HG02970 (cell line): Measurements from ENCODE around the gene NHEJ1.
"Not testable (repeated sequence)": the region's sequence is repeated elsewhere in the genome, so short reads cannot be mapped to it uniquely, and the experiment has no call there.

ENCODE experiments used
- ATAC-seq: cut with Tn5 transposase; IDR thresholded peaks from one replicate; pipeline ENCODE4 v1.9.1; 2021; ENCODE audit warnings: mild to moderate bottlenecking, moderate library complexity, moderate number of reproducible peaks; ENCODE audit not compliant: unreplicated experiment, low FRiP score

The NHEJ1 gene, protein sequence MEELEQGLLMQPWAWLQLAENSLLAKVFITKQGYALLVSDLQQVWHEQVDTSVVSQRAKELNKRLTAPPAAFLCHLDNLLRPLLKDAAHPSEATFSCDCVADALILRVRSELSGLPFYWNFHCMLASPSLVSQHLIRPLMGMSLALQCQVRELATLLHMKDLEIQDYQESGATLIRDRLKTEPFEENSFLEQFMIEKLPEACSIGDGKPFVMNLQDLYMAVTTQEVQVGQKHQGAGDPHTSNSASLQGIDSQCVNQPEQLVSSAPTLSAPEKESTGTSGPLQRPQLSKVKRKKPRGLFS

DNA sequence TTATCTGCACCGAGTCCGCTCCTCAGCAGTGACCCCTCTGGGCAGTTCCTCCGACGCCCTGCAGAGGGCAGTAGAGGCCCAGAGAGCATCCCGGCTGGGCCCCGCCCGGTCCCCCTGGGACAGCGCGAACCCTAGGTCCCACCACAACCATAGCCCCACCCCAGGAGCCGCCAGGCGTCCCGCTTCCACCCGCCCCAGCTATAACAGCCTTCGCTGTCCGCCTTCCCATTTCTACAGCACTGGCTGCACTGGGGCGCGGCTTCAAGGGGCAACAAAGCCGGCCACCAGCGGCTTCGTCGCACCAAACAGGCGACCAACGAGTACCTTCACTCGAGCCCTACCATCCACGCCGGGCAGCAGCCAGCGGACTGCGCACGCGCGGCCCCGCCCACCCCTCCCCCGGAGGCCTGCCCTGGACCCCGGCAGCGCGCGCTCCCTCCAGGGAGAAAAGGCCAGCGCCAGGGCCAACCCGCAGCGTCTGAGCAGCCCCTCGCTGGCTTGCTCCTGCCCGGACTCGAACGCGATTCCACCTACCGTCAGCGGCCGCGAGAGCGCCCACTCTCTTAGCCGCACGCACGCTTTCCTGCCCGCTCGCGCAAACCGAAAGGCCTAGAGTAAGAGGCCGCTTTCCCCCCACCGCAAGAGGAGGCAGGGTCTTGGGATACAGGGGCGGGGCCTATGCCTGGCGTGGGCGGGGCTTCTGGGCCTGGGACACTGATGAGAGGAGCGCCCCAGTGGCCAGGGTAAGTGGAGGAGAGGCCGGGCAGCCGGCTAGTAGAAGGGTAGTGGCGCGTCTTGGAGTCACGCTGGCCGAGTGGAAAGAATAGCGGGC is at the start of gene NHEJ1:
Gene NHEJ1, minus strand, starts transcription at position 630 of the 832 bp plus-strand sequence. CDS start 2,453 bp downstream, outside the sequence.
- peak; percentile 90 for ATAC-seq

DNA sequence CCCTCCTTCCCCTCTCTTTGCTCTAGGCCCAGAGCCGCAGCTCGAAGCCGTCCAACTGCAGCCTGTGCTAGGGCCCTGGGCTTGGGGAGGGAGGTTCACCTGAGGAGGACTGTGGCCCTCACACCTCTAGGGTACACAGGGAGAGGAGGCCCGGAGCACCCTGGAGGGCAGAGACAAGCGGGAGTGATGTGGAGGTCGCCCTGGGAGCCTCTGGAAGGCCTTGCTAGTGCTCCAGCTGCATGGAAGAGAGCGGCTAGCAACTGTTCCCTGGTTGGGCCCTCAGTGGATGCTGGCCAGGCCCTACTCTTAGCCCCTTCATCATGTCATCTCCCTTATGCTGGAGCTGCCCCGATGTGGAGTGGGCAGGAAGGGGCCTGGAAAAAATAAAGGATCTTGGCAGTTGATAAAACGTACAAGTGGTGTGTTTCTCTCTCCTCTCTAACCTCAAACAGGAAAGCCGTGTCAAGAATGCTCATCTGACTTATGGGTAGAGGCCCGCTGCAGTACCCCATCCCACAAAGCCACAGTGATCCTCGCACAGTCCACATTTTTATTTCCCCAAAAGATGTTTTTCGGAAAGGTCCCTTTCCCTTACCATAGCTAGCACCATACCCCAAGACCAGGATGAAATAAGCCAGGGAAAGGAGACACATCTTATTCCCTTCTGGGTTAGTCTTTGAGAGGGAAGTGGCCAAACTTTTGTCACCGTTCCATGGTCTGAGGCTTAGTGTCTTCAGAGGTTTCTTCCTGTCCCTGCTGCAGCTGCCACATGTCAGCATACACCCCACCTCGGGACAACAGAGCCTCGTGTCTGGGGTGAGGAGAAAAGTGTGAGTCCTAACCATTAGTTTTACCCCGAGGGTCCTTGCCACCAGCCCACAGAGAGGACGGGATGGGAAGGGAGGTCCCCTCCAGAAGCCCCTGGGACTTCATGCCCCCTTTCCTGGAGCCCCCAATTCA is 48.9 kb upstream of the NHEJ1 start:
- ATAC-seq: no peak

DNA sequence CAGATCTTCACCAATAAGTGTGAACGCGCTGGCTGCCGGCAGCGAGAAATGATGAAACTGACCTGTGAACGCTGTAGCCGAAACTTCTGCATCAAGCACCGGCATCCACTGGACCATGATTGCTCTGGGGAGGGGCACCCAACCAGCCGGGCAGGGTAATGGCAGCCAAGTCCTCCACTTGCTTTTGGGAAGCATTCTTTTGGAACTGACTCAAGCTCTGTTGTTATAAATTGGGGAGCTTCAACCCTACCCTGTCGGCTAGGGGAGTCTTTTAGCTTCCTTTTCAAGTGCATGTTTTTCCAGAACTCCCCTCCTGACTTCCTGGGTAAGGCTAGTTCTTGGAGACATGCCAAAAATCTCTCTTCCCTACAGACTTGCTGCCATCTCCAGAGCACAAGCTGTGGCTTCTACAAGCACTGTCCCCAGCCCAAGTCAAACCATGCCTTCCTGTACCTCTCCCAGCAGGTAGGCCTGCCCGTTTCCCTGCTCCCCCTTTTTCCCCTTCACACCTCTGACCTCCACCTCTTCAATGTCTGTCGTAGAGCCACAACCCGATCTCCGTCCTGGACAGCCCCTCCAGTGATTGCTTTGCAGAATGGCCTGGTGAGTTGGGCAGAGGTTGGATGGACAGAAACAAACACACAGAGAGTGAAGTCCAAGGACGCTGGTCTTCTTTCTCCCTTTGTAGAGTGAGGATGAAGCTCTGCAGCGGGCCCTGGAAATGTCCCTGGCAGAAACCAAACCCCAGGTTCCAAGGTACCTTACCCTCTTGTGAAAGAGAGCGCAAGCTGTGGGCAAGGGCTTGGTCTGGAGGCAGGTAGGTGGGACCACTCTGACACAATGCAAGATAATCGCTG is 47.5 kb upstream of the NHEJ1 start:
- no peak for ATAC-seq

DNA sequence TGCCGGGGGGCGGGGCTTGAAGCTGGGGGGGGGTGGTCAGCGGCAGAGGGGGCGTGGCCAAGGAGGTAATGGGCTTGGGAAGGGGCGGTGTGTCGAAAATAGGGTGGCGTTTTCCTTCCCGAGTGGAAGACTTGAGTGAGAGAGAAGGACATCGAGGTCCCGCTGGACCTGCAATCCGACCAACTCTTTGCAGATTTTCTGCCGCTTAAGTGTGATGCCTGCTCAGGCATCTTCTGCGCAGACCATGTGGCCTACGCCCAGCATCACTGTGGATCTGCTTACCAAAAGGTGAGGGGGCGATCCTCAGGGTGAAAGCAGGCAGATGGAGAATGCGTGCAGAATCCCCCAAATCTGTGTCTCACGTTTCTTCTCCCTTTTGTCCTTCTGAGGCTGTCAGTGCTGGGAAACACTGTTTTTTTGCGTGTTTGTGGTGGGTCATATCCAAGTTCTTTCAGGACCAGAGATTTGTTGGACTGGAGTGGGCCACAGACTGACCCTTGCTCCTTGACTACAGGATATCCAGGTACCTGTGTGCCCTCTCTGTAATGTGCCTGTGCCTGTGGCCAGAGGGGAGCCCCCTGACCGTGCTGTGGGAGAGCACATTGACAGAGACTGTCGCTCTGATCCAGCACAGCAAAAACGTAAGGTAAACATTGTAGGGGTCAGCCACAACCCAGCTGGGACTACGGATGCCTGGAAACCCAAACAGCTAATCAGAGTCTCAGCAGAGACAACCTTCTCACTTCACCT is 46.7 kb upstream of the NHEJ1 start:
- ATAC-seq: no peak

DNA sequence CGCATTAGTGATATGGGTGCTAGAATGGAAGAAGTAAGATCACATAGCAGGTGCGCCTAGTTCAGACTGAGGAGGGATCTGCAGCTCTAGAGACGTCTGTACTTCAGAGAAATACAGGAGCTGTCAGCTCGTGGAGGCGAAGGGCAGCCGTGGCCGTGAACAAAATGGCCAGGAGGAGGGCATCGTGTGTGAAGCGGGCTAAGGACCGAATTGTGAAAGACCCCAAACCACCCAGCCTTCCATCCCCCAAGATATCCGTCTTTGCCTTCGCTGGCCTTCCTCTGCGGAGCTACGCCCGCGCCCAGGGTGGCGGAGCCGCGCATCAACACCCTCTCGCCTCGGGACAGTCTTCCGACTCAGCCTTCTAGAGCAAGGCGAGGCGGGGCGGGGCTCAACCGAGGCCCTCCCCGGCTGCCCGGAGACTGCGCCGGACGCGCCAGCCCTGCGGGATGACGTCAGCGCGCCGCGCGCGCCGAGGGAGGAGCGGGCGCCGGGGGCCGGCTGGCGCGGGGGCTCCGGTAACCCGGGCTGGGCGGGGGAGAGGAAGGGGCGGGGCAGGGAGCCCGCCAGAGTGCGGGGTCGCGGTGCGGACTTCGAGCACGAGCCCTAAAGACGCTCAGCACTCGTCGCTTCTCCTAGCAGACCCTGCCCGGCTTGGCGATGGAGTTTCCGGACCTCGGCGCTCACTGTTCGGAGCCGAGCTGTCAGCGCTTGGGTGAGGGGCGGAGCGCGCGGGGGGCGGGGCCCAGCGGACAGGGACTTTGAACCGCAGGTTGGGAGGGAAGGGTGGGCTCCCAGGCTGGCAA is 45.9 kb upstream of the NHEJ1 start, which contains the start of gene ZFAND2B:
Gene ZFAND2B, plus strand, starts transcription at position 455 of the 806 bp plus-strand sequence. Its CDS starts 206 bp downstream, at position 661.
- peak; percentile 90 for ATAC-seq

DNA sequence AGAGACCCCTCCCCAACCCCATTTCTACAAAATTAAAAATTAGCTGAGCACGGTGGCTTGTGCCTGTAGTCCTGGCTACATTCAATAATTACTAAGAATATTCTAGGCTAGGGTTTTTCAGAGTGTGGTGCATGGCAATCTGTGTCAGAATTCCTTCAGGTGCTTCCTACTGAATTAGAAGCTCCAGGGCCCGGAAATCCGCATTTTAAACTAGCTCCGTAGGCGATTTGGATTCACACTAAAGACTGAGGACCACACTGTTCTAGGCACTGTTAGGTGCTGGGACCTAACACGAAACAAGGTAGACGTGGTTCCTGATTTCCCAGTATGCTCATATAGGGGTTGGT is 45.3 kb upstream of the NHEJ1 start:
- ATAC-seq: no peak

DNA sequence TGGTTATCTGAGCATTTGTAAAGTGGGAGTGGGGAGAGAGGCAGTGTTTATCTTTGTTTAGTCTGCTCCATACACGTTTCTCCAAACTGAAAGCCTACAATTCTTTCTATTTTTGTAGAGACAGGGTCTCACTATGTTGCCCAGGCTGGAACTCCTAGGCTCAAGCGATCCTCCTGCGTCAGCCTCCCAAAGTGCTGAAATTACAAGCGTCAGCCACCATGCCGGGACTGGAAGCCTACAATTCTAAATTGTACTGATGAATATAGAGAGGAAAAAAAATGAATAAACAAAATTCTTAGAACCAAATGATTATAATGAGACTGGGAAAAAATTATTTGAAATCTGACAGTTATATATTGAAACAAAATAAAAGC is 44.5 kb upstream of the NHEJ1 start:
- ATAC-seq: no peak

DNA sequence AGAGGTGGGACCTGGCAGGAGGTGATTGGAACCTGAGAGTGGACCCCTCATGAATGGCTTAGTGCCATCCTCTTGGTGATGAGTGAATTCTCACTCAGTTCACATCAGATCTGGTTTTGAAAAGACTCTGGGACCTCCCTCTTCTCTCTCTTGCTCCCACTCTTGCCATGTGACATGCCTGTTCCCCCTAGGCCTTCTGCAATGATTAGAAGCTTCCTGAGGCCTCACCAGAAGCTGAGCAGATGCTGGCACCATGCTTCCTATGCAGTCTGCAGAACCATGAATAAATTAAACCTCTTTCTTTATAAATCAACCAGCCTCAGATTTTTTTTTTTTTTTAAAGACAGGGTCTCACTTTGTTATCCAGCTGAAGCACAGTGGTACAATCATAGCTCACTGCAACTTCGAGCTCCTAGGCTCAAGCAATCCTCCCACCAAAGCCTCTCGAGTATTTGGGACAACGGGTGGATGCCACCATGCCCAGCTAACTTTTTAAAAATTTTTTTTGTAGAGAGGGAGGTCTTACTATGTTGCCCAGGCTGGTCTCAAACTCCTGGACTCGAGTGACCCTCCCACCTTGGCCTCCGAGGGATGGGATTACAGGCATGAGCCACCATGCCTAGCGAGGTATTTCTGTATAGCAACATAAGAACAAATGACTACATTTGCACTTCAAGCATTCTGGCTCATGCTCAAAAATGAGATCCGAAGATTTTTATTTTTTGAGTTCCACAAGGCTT is 44.0 kb upstream of the NHEJ1 start:
- ATAC-seq: no peak

DNA sequence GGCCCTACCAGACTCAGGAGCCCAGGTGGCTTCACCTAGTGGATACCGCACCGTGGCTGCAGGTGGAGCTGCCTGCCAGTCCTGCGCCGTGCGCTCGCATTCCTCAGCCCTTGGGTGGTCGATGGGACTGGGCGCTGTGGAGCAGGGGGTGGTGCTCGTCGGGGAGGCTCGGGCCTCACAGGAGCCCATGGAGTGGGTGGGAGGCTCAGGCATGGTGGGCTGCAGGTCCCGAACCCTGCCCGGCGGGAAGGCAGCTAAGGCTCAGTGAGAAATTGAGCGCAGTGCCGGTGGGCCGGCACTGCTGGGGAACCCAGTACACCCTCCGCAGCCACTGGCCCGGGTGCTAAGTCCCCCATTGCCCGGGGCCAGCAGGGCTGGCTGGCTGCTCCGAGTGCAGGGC is 40.7 kb upstream of the NHEJ1 start:
- ATAC-seq: not testable (repeated sequence)

DNA sequence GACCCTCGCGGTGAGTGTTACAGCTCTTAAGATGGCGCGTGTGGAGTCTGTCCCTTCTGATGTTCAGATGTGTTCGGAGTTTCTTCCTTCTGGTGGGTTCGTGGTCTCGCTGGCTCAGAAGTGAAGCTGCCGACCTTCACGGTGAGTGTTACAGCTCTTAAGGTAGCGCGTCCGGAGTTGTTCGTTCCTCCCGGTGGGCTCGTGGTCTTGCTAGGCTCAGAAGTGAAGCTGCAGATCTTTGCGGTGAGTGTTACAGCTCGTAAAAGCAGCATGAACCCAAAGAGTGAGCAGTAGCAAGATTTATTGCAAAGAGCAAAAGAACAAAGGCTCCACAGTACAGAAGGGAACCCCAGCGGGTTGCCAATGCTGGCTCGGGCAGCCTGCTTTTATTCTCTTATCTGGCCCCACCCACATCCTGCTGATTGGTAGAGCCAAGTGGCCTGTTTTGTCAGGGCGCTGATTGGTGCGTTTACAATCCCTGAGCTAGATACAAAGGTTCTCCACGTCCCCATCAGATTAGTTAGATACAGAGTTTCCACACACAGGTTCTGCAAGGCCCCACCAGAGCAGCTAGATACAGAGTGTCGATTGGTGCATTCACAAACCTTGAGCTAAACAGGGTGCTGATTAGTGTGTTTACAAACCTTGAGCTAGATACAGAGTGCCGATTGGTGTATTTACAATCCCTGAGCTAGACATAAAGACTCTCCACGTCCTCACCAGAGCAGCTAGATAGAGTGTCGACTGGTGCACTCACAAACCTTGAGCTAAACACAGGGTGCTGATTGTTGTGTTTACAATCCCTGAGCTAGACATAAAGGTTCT is 40.1 kb upstream of the NHEJ1 start:
- not testable (repeated sequence) for ATAC-seq

DNA sequence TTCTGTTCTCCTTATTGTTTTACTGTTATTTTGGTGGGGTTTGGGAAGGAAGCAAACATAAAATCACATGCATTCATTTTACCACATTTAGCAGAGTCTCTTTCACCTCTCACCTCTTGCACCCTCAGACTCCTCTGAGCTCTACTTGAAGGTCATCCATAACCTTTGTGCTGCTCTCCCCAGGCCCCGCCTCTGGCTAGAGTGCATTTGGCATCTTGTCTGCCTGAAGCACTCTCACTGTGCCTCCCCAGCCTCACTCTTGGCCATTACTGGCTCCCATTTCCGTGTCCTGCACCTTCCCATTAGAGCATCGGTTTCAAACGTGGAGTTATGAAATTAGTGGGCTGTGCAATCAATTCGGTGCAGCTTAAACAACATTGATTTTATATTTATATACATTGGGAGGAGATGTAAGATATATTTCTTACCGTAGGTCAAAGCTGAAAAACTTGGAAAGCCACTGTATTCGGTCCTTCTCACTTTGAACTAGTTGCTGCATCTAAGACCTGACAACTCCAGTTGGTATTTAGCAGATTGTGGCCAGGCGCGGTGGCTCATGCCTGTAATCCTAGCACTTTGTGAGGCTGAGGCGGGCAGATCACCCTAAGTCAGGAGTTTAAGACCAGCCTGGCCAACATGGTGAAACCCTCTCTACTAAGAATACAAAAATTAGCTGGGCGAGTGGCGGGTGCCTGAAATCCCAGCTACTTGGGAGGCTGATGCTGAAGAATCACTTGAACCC is 39.0 kb upstream of the NHEJ1 start:
- ATAC-seq: no peak

DNA sequence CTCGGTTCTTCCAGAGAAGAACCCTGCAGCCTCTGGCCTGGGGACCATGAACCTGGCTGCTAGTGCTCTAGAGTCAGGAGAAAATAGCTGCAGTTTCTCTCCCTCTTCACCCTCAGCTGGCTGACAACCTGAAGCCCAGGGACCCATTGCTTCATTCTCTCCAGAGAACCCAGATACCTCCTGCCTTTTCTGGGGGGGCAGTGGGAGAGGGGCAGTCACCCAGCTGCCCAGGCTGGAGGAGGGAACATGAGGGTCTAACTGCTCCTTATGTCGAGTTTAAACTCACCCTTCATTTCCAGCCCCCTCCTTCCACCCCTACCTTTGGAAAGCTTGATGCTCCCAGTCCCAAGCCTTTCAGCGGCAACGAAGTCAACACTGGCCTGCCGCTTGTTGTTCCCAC is 38.4 kb upstream of the NHEJ1 start:
- ATAC-seq: no peak

DNA sequence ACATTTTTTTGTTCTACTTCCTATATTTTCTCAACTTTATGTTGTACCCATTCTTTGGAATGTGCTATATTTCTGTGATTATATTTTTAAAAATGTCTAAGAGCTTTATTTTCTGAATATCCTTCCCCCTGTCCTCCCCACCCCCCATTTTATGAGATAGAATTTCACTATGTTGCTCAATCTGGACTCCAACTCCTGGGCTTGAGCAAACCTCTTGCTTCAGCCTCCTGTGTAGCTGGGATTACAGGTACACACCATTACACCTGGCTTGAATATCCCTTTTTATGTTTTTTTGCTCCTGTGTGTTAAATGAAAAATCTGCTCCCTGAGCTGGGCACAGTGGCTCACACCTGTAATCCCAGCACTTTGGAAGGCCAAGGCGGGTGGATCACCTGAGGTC is 36.8 kb upstream of the NHEJ1 start:
- no peak for ATAC-seq

DNA sequence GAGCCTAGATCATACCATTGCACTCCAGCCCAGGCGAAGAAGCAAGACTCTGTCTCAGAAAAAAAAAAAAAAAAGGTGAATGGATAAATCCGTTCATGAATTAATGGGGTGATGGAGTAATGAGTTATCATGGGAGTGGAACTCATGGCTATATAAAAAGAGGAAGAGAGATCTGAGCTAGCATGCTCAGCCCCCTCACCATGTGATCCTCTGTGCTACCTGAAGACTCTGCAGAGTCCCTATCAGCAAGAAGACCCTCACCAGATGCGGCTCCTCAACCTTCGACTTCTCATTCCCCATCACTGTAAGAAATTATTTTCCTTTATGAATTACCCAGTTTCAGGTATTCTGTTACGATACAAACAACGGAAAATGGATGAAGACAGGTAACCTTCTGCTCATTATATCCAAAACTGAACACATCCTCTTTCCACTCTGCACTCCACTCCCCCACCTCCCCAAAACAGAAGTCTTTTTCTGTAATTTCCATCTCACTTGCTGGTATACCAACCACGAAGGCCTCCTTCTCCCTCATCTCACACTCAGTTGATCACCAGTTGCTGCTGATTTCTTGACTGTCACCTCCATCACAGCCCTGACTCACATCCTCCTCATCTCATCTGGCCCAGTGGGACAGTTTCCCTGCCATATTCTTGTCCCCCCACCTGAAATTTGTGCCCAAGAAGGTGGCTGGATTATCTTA is 26.3 kb upstream of the NHEJ1 start:
- no peak for ATAC-seq

DNA sequence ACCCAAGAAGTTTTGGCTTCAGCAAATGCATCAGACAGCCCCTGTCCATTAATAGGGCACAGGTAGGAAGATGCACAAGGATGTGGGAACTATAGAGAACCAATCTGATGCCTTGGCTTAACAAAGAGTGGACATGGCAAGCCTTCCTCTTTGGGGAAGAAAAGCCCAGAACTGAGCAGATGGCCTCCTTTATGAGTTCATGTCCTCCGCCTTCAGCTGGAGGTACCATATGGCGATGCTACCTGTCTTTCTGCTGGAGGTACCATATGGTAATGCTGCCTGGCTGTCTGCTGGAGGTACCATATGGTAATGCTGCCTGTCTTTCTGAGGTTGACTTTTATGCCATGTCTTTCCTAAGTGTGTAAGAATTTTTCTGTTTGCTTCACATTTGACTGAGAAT is 23.5 kb upstream of the NHEJ1 start:
- ATAC-seq: no peak
